GM03348 (cell line): Measurements from ENCODE around the gene LEF1.

Experiments used
- DNase-seq: peaks from one replicate; pipeline ENCODE4 v3.0.0; 2012; ENCODE audit warnings: low spot score

The LEF1 gene

GRCh38 chr4:108146819-108147218 lies 21.9 kb downstream of the LEF1 start:
- DNase-seq, result no peak

GRCh38 chr4:108146336-108146735 lies 22.4 kb downstream of the LEF1 start:
- DNase-seq, result no peak

DNA sequence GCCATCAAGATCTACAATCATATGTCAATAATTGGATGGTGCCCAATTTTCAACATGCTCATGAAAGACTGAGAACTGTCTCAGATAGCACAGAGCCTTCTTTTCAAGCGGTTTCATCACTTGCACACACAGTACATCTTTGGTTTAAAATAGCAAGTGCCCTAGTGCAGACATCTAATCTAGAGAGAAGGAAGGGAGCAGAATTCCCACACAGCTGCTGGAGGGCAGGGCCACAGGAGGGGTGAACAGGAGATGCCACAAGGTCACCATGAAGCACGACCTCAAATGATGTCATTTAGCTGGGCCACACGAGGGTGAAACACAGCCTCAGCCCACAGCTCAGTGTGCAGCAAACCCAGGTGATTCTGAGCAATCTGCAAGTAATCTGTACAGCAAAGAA lies 24.3 kb downstream of the LEF1 start:
- DNase-seq, result no peak

DNA sequence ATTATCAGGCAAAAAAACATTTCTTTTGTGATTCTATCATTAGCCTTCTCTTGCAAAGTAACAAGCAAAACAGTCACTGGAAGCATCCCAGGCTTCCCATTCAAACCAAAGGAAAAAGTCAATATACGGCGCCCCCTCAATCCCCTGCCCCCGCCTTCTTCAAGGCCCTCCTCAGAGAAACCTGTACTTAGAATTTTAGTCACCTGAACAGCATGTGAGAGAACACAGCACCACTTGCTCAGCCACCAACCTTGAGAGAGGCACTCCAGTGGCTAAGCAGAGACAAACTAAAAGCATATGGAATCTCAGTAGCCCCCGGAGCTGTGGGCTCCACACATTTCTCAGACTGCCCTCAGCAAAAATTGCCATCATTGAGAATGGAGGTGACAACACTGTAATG lies 25.2 kb downstream of the LEF1 start:
- DNase-seq, result no peak

DNA sequence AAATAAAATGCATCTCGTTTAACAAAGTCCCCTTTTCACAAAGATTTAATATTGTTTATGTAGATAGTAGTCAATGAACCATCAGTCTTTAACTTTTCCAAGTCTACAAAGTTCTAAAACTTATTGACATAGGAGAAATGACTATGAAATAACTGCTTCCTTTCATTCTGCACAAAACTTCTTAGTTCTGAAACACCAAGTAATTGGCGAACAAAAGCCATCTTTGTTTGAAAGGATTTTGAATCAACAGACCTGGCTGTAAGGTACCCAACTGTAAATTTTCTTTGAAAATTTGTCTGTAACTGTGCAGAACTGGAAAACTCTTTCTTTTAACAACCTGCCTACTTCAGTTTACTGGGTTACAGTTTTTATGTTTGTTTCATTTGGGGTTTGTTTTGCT lies 25.9 kb downstream of the LEF1 start:
- no peak for DNase-seq

- DNase-seq, result no peak
These were observed 27.4 kb downstream of the LEF1 start for GRCh38 chr4:108141213-108141950.

DNA sequence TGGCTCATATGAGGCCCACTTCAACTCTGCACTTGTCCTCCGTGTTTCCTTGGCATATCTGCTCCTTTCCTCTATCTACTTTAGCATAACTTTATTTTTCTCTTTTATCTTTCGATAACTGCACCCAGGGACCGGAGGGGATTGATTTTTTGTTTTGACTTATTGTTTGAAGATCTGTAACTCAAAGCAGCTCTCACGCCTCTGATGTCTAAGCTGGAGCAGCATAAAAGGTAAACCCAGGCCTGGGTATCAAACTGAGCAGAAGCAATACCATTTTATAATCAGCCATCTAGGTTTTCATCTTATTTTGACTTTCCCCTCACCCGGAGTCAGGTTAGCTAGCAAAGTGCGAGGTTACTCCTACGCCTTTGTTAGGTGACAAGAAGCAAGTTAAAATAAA lies 28.4 kb downstream of the LEF1 start:
- DNase-seq, result no peak

- no peak for DNase-seq
These were observed 29.6 kb downstream of the LEF1 start for GRCh38 chr4:108139089-108139488.

DNA sequence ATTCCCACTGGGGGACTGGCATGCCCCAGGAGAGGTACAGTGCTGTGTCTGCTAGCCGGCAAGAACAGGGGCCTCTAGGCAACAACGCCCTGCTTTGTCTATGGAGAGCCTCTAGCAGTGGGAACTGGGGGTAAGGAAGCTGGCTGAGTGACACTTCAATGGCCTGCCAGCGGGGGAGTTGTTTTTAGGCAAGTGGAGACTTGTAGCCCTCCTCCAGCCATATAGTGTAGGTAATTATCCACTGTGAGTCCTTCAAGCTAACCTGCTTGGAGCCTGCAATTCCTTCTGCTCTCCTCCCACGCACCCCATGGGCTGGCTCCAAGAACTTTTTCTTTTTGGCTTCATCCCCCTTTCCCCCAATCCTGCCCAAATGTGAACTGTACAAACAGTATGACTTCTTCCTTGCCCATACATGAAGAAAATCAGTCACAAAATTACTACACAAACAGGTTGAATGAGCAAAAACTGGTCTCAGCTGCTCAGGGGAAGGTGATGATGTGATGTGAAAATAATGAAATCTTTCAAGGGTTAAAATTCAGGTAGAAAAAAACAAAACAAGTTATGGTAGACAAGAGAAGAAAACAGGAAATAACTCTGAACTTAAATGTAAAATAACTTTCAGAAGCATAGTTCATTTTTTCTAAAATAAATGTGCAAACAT lies 33.1 kb downstream of the LEF1 start:
- no peak for DNase-seq

GRCh38 chr4:108130955-108131354 lies 37.8 kb downstream of the LEF1 start:
- DNase-seq, result no peak

- no peak for DNase-seq
These were observed 39.5 kb downstream of the LEF1 start for GRCh38 chr4:108129196-108129595.

- DNase-seq, result no peak
These were observed 41.9 kb downstream of the LEF1 start for GRCh38 chr4:108126806-108127205.

GRCh38 chr4:108120789-108121188 lies 47.9 kb downstream of the LEF1 start:
- no peak for DNase-seq

DNA sequence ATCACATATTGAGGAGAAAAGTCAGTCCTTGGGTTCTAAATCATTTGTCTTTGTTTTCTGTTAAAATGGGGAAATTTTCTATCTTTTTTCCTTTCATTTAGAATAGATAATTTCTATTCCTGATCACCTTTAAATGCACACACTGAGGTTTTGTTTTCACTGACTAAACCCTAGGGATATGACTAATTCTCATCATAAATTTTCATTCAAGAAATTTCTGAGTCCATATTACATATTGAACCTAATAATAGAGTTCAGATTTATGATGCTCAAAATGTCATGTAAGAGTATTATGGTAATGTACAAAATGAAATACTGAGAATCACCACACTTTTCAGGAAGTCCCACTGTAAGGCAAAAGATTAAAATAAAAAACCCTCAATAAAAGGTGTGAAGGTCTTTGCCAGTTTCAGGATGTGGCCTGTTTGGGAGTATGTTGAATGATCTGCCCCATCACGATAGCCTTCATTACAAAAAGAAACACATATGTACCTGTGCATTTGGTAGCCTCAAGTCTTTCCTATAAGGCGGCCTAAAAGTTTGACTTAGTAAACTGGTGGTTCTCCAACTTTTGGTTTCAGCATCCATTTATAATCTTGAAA lies 49.4 kb downstream of the LEF1 start:
- DNase-seq, result no peak

- no peak for DNase-seq
These were observed 50.2 kb downstream of the LEF1 start for GRCh38 chr4:108118505-108118904.

GRCh38 chr4:108117418-108118182 lies 51.1 kb downstream of the LEF1 start:
- DNase-seq, result no peak

GRCh38 chr4:108116423-108117168 lies 52.1 kb downstream of the LEF1 start:
- DNase-seq, result no peak

- no peak for DNase-seq
These were observed 53.6 kb downstream of the LEF1 start for GRCh38 chr4:108115168-108115526.

GRCh38 chr4:108114503-108114902 lies 54.2 kb downstream of the LEF1 start:
- no peak for DNase-seq

DNA sequence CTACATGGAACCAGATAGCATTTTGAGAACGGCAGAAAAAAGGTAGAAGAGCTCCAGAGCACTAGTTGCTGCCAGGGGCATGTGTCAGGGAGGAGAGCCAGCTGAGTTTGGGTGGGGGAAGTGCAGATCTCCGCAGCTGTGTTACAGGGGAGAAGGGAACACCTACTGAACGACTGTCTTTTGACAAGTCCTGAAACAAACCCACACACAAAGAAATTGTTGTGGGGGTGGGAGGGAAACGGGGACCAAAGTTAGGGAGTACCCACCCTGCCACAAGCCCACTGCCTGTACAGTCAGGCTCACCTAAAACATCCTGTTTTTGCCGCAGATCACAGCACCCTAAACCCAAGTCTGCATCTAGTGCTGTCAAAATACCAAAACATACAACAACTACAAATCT lies 55.5 kb downstream of the LEF1 start:
- no peak for DNase-seq

DNA sequence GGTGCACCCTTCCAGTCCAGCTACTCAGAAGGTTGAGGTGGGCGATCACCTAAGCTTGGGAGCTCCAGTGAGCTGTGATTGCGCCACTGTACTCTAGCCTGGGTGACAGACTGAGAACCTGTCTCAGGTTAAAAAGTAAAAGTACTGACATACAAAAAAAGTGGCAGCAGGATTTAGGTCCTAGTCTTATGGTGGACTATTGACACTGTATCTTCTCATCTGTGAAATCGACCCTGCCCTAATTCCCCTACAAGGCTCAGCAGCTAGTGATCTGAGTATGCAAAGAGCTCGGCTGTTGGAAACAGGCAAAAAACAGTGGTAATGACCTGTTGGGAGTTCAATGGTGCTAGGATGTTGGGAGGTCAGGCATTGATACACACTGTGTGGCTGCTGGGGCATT lies 57.0 kb downstream of the LEF1 start:
- no peak for DNase-seq

DNA sequence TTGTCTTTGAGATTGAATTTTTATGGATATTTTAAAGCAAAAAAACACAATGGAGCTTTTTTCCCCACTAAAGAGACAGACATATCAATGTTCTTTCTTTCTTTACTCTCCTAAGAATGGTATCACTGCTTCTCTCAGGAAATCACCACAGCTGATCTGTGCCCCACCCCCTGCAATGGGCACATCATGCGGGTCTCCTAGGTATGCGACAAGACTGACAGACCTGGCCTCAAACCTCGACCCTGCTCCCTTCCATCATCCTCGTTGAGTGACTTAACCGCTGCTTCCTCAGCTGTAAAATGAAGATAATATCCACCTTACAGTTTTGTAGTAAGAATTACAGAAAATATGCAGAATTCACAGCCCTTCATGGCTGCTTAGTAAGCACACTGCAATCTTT lies 58.3 kb downstream of the LEF1 start:
- DNase-seq, result no peak
